Left cardiac atrium (tissue), 4 donors: ENCODE measurements around the gene BSN. TPM values are rescaled to one million over a fixed set of nuclear protein-coding genes. Genes with fewer than 3 reads are reported as not detected.

ENCODE experiments used
- ATAC-seq, 2 donors: fragments of 200-7000 bp; cut with Tn5 transposase; one replicate each; pipeline ENCODE4 v1.9.1; 2020; ENCODE audit warnings: mild to moderate bottlenecking in 2 of 2, moderate library complexity in 2 of 2
- DNase-seq: peaks from one replicate; pipeline ENCODE4 v3.0.0-alpha.2; 2020
- intact Hi-C, 2 donors: fragments of 100-400 bp; cut with DNase I; formaldehyde crosslinking; loops; one replicate each; pipeline versions ENCODE4 v1.14.1 to v1.15.1; 2022 to 2023
- total RNA-seq, 2 donors: library from RNA; stranded (reverse); fragmentation: NEBNext Ultra II Directional; extraction: Animal tissue kit (Norgen Biotek cat#: 25700); gene quantifications; one replicate each; pipeline ENCODE4 v1.2.1, GENCODE V29; 2021
- donor health status: DM: no; HTN: yes; CAD: no.
- donor health status: DM: no; HTN: yes; CAD: no; lungs with severe emphysema.
- donor health status: DM: yes; HTN: yes; CAD: no.
- donor health status: Dilated cardiomyopathy.

The BSN gene
- total RNA-seq, 2 donors from 2014 or later: 0.27 to 0.39 TPM

DNA sequence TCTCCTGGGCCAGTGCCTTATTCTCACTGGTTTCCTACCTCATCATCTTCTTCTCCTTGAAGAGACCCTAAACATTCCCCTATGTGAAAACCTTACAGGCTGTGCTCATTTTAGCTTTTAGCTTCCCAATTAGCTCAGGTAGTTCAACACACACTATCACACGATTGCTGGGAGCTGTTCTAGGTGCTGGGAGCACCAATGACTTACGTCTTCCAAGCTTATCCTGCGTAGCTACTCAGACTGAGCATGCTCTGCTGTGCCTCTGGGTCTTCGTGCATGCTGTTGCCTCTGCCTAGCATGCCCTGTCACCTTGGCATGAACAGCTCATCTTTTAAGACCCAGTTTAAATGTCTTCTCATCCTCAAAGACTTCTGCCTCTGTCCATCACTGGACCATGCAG, 64.1 kb downstream of the BSN start:
- intact Hi-C loops: no loop called here
- DNase-seq: no peak
- ATAC-seq: no peak

DNA sequence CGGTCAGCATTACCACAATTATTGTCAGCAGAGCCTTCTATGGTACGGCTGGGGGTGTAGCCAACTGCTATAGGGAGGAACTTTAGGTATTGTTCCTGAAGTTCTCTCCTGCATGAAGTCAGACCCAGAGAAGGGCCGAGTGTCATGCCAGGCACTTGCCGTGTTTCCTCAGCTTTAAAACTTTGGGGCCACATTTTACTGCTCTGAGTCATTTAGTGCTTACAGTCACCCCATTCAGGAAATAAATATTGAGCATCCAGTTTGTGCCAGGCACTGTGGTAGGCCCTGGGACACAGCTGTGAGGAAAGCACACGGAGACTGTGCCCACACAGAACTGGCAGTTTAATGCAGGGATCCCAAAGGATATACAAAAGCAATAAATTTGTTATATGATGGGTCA, 65.4 kb downstream of the BSN start:
- DNase-seq: no peak
- no peak for ATAC-seq
- intact Hi-C loops: loop anchor here in 1 of 2 donors (10.0 kb wide), 1 partner anchor 55 kb away; no protein-coding TSS in a partner anchor

DNA sequence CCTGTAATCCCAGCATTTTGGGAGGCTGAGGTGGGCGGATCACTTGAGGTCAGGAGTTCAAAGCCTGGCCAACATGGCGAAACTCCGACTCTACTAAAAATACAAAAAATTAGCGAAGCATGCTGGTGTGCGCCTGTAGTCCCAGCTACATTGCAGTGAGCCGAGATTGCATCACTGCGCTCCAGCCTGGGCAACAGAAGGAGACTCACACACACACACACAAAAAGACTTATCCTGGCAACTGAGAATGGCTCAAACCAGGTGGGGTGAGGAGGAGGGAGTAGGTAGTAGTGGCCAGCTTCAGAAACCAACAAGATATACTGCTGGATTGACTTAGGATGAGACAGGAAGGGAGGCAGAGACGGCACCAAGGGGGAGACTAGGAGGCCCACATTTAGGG, 66.5 kb downstream of the BSN start:
- intact Hi-C loops: loop anchor here in 1 of 2 donors (10.0 kb wide), 1 partner anchor 56 kb away; no protein-coding TSS in a partner anchor
- DNase-seq: no peak
- no peak for ATAC-seq

DNA sequence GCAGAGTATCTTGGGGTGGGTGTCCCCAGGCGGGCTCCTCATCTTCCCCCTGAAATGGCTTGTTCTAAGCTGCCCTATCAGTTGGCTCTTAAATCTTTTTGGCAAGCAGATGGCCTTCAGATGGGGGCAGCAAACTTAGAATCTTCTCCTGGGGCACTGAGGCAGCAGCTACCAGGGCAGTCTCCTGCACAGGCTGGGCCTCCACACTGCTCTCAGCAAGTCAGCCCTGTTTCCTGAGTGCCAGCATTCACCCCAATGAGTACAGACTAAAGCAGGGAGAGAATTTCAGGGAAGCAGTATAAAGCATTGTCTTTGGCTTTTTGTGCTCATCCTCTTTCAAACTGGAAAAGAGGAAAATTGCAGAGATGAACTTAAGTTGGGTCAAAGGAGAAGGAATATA, 68.8 kb downstream of the BSN start:
- no peak for ATAC-seq
- intact Hi-C loops: loop anchor here in 1 of 2 donors (10.0 kb wide), 1 partner anchor 58 kb away; no protein-coding TSS in a partner anchor
- no peak for DNase-seq

DNA sequence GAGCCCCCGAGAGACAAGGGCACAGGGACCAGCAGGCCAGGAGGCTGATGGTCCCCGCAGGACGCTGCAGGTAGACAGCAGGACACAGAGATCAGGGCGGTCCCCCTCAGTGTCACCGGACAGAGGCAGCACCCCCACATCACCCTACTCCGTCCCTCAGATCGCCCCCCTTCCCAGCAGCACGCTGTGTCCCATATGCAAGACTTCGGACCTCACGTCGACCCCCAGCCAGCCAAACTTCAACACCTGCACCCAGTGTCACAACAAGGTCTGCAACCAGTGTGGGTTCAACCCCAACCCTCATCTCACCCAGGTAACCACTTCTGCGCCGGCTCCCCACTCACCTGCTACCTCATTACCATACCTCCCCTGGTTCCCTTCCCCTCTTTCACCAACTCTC, 70.8 kb downstream of the BSN start:
- DNase-seq (no peak), ATAC-seq (no peak)
- intact Hi-C loops: loop anchor here in 1 of 2 donors (10.0 kb wide), 1 partner anchor 60 kb away; no protein-coding TSS in a partner anchor

DNA sequence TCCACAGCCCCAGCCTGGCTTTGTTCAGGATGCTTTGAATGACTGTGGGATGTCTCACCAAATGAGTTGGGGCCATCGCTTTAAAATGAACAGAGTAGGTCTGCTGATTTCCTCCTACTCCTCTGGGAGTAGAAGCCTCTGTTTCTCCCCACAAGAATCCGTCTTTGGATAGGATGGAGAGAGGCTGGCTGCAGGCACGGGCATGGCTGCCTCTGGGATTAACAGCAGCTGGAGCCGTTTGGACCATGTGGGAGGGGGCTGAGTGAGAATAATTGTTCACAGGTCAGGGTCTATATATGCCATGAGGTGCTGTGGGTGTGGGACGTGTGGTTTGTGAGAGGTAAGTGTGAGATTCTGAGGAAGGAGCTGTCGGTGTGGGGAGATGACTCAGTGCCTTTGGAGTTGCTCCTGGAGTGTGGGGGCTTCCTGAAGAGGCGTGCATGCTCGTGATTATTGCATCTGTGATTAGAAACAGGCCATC, 71.9 kb downstream of the BSN start:
- intact Hi-C loops: loop anchor here in 1 of 2 donors (10.0 kb wide), 1 partner anchor 61 kb away; no protein-coding TSS in a partner anchor
- ATAC-seq (no peak), DNase-seq (no peak)

DNA sequence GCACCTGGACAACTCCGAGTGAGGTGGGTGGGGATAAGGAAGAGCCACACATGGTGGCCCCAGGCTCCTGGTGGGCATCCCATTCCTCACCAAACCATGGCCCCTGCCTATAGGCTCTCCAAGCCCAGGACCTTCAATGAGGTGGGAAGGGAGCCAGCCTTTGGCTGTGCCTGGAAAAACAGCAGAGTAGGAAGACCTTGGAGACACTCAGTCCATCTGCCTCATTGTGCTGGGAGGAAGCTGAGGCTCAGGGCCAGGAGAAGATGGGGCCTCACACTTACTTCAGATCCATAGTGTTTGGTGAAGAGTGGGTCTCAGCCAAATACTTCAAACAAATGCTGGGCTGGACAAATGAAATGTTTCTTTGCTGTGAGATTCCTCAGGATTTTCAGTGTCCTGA, 72.5 kb downstream of the BSN start:
- no peak for DNase-seq
- no peak for ATAC-seq
- intact Hi-C loops: loop anchor here in 1 of 2 donors (10.0 kb wide), 1 partner anchor 62 kb away; no protein-coding TSS in a partner anchor

DNA sequence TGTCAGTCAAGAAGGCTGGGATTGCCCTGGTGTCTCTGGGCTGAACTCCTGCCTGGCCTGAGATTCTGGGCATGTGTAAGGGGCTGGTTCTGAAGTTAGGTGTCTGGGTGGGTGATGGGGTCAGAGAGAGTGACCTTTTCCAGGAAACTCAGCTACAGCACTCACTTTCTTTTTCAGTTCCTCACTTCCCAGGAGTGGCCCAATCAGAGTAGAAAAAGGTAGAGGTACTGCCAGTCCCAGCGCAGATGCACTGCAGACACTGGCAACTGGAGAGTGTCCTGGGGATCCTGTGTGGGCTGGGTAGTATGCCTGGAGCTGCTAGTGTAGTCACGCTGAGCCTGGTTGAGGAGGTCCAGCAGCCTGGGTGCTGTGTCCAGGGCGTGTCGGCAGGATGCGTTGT, 73.4 kb downstream of the BSN start:
- ATAC-seq (no peak), DNase-seq (no peak)

DNA sequence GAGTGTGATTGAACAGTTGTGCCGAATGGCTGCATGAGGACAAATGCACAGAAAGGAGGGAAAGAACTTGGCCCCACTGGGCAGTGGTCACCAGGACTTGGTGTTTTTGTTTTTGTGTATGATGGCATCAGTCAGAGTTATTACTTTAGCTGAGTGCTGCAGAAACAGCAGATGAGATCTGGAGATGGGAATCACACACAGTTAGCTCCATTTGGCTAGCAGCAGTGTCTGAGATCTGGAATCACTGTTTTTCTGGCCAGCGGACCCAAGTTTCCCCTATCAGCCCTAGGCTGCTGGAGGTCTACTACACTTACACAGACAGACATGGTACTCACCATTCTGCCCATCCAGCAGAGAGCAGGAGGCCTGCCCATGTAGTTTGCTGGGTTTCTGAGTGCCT, 74.0 kb downstream of the BSN start:
- DNase-seq: no peak
- ATAC-seq: no peak
- intact Hi-C loops: loop anchor here in 1 of 2 donors (10.0 kb wide), 1 partner anchor 63 kb away; no protein-coding TSS in a partner anchor

More for the DNA sequence above, 73.4 kb downstream of the BSN start:
- intact Hi-C loops: loop anchor here in 1 of 2 donors (10.0 kb wide), 1 partner anchor 63 kb away; no protein-coding TSS in a partner anchor

DNA sequence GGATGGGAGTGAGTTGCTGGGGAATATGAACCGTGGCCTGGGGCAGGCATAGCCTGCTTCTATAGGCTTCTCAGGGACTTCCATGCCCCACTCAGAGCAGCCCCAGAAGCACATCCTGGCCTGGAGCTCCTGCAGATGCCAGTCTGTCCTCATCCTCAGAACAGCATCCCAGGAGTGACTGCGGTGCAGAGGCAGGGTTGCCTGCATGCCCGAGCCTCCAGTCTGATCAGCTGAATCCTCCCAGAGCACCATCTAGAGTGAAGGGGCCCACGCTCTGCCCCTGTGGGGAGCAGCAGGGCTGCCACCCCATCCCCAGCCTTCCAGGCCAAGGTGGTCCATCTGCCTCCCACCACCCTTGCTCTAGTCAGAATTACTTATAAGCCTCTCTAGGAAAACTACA, 75.2 kb downstream of the BSN start:
- intact Hi-C loops: loop anchor here in 1 of 2 donors (10.0 kb wide), 1 partner anchor 65 kb away; no protein-coding TSS in a partner anchor
- DNase-seq: no peak
- ATAC-seq: no peak

DNA sequence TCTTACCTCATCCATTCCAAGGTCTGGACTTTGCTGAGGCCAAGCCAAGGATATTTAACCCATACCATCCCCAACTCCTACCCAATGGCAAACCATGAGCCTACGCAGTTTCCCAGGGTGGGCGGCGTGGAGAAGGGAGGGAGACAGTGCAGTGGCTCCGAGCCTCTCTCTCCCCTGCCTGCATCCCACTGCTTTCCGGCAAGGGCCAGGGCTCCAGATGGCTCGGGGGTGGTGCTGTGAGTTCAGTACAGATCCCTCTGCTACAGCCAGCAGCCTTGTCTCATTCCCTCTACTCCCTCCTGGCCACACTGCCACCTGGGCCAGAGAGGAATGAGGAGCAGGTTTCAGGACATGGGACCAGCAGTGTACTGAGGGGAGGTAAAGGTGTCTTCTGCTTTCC, 75.6 kb downstream of the BSN start:
- intact Hi-C loops: loop anchor here in 1 of 2 donors (10.0 kb wide), 1 partner anchor 65 kb away; no protein-coding TSS in a partner anchor
- ATAC-seq: no peak

DNA sequence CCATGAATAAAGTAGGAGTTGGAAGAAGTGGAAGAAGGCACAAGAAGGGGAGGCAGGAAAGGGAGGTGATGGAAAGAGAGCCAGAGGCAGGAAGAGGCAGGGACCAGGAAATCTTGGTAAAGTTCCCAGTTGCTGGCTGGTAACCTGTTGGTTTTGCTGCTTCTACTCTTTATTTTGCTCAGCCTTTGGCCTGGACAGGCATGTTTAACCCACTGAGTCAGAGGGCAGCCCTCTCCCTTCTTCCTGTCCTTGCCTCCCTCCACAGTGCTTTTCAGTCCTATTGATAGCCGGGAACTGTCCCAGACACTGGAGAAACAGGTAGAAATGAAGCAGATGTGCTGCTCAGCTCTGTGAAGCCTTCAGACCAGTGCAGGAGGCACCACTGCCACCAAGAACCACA, 76.5 kb downstream of the BSN start:
- no peak for DNase-seq
- no peak for ATAC-seq
- intact Hi-C loops: no loop called here

More for the DNA sequence above, 75.6 kb downstream of the BSN start:
- no peak for DNase-seq

DNA sequence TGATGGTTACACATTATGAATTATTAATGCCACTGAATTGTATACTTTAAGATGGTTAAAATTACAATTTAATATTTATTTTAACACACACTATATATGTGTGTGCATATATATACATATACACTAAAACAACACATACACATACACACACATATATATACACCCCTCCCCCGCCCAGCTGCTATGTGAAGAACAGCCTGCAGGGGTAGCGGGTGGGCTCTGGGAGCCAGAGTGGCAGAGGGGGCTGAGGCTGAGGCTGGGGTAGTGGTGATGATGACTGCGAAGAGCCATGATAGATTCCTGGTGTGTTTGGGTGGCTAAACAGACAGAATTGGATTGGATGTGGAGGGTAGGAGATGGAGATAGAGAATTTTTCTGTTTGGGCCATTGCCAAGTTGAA, 80.5 kb downstream of the BSN start:
- intact Hi-C loops: no loop called here
- ATAC-seq (no peak), DNase-seq (no peak)

DNA sequence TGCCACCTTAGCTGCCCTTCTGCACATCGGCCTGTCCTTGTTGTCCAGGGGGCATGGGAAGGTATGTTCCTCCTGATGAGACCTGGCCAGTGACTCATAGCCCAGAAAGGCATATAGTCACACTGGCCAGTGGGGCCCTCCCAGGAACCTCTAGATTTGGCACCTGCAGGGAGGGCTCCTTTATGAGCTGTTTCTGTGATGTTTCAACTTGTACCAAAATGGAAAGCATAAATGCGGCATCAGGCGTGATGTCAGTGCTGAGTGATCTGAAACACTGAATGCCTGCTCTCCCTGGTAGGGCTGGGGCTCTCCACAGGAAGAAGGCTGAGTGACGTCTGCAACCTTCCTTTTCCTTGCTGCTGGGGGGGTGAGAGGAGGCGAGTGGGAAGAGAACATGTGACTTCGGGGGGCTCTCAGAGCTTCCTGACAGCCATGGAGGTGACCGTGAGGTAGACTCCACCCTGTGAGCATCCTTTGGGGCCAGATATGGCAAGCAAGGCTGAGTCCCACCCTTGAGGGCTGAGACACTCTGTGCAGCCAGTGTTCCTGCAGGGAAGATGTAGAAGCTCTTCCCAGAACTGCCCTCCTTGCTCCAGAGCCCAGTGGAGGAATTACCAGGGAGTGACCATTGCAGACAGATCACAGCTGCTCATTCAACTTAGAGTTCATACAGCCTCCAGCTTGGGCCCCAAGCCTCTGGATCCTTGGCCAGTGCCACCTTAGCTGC, 82.8 kb downstream of the BSN start:
- ATAC-seq (no peak), DNase-seq (no peak)
- intact Hi-C loops: no loop called here

DNA sequence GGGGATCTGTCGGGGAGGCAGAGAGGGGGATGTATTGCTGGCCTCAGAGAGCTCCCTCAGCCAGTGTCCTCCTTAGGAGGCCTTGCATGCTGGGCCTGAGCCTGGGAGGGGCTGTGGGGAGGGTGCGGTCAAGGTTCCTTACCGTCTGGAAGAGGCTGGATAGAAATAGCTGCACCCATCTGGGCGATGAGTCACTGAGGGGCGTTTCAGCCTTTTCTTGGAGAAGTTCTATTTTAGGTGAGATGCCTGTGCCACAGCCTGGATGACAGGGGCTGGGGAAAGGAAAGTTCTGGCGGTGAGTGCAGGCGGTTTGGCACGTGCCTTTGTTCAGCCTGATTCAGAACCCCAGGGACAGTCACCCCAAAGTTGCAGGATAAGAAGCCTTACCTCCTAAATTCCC, 84.2 kb downstream of the BSN start:
- intact Hi-C loops: no loop called here

DNA sequence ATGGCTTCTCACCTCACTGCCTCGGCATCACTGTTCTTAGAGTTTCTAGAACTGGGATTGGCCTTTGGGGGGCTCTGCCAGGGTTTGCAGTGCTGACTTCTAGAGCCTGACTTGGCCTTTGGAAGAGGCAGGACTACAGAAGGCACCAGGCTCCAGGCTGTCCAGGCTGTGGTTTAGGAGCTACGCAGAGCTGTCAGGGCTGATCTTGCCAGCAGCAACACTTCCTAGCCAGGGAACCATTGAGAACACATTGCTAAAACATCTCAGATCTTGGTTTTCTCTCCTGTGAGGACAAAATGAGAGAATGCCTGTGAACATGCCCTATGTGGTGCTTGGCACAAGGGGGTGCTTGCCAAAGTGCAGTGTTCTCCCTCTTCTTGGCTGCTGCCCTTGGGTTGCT, 85.3 kb downstream of the BSN start:
- intact Hi-C loops: no loop called here
- DNase-seq (no peak), ATAC-seq (no peak)

More for the DNA sequence above, 84.2 kb downstream of the BSN start:
- no peak for DNase-seq
- ATAC-seq: peak; percentile 30 to 85

DNA sequence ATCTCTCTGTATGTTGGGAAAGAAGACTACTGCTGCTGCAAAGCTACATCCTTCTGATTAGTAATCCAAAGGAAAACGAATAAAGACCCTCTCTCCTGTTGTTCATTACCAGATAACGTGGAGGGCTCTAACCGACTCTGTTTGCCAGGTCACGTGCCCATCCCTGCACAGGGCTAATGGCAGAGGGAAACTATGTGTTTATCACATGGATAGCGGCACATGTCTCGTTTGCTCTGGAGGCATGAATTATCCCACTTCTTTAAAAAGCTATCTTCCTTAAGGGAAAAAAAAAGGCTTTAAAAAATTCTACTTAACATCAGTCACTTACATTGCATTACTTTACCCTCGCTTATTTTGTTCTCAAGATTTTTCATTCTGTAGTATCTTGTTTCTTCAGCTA, 87.0 kb downstream of the BSN start:
- ATAC-seq (no peak), DNase-seq (no peak)
- intact Hi-C loops: no loop called here

DNA sequence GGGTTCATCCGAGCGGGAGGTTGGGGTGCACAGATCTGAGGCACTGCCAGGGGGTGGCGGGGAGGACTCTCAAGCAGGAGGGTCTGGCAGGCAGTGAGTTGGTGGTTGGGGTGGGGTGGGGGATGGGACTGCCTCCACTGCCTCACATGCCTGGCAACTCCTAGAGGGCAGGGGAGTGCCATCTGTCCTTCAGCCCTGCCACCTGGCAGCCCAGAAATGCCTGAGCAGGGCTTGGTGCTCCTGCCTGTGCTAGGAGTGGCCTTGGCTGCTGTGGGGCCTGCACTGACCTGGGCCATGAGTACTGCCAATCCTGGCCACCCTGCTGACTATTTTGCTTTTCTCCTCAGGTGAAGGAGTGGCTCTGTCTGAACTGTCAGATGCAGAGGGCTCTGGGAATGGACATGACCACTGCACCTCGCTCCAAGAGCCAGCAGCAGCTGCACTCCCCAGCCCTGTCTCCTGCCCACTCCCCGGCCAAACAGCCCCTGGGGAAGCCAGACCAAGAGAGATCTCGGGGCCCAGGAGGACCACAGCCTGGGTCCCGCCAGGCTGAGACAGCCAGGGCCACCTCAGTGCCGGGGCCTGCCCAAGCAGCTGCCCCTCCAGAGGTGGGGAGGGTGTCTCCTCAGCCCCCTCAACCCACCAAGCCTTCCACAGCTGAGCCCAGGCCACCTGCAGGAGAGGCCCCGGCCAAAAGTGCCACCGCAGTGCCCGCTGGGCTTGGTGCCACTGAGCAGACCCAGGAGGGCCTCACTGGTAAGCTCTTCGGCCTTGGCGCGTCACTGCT, 87.8 kb downstream of the BSN start:
- no peak for ATAC-seq
- intact Hi-C loops: no loop called here
- no peak for DNase-seq

DNA sequence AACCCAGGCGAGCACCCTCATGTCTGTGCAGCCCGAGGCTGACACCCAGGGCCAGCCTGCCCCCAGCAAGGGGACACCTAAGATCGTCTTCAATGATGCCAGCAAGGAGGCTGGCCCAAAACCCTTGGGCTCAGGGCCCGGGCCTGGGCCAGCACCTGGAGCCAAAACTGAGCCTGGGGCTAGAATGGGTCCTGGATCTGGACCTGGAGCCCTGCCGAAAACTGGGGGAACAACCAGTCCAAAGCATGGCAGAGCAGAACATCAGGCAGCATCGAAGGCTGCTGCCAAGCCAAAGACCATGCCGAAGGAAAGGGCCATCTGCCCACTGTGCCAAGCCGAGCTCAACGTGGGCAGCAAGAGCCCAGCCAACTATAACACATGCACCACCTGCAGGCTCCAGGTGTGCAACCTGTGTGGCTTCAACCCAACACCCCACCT, 88.5 kb downstream of the BSN start:
- ATAC-seq (no peak), DNase-seq (no peak)
- intact Hi-C loops: no loop called here

DNA sequence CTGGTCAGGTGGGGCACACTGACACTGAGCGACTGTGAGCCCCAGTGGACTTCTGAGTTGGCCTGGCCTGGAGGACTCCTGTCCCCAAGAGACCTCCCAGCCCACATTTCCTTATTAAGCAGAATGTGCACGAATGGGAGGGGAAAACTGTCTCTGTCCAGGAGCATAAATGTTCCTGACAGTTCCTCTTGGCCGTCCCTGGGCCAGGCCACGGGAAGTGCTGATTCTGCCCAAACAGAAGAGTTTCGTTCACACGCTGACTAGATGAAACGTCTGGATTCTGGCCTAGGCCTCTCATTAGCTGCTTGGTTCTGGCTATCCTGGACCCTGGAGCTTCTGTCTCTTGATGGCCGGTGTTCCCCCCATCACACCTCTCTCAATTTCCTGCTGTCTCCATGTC, 90.4 kb downstream of the BSN start:
- DNase-seq (no peak), ATAC-seq (no peak)
- intact Hi-C loops: no loop called here
